Bronchial epithelial cell (primary cell): Measurements from ENCODE around the gene NNMT. TPM values are rescaled to one million over a fixed set of nuclear protein-coding genes. Genes with fewer than 3 reads are reported as not detected.

Experiments used
- DNase-seq: peaks from one replicate; pipeline ENCODE4 v3.0.0-alpha.2; 2010; ENCODE audit warnings: low read depth
- FAIRE-seq: peaks from 2 replicates; lab custom pipeline; 2011; peaks lifted over from hg19 to GRCh38; lab: Jason Lieb, UNC
- H3K27me3 ChIP-seq: 2 replicates; pipeline ENCODE4 v1.5.1; 2011; ENCODE audit warnings: low read length; ENCODE audit not compliant: control insufficient read depth, insufficient read depth
- H3K36me3 ChIP-seq: 2 replicates; pipeline ENCODE4 v1.5.1; 2011; ENCODE audit warnings: low read length; ENCODE audit not compliant: control insufficient read depth, insufficient read depth
- H3K4me3 ChIP-seq: 2 replicates; pipeline ENCODE4 v1.5.1; 2011; ENCODE audit warnings: mild to moderate bottlenecking, low read depth, low read length, control low read depth
- total RNA-seq: library from RNA; depleted of rRNA; stranded (reverse); fragments of >200 nt; gene quantifications from 2 replicates; pipeline ENCODE4 v1.2.1, GENCODE V29; 2014
- TF ChIP-seq, protein P1 (sequence below): IDR thresholded peaks from 2 replicates; pipeline ENCODE4 v1.5.1; 2011; ENCODE audit warnings: mild to moderate bottlenecking, moderate library complexity, low read length, control low read depth, inconsistent platforms; ENCODE audit not compliant: insufficient read depth, severe bottlenecking

Gene NNMT
- total RNA-seq, 1 donor from 2014 or later: 11.6 TPM

- peaks cover 1% of the 10 kb centered on the region for H3K36me3 ChIP-seq
- no peak overlapping the region for H3K4me3 ChIP-seq
- TF ChIP-seq, protein P1, sequence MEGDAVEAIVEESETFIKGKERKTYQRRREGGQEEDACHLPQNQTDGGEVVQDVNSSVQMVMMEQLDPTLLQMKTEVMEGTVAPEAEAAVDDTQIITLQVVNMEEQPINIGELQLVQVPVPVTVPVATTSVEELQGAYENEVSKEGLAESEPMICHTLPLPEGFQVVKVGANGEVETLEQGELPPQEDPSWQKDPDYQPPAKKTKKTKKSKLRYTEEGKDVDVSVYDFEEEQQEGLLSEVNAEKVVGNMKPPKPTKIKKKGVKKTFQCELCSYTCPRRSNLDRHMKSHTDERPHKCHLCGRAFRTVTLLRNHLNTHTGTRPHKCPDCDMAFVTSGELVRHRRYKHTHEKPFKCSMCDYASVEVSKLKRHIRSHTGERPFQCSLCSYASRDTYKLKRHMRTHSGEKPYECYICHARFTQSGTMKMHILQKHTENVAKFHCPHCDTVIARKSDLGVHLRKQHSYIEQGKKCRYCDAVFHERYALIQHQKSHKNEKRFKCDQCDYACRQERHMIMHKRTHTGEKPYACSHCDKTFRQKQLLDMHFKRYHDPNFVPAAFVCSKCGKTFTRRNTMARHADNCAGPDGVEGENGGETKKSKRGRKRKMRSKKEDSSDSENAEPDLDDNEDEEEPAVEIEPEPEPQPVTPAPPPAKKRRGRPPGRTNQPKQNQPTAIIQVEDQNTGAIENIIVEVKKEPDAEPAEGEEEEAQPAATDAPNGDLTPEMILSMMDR: no peak
- no peaks in the 10 kb centered on the region for H3K27me3 ChIP-seq
- no peak for FAIRE-seq
- DNase-seq: no peak
Measured at GRCh38 chr11:114251815-114252337, 44.3 kb upstream of the NNMT start.

DNA sequence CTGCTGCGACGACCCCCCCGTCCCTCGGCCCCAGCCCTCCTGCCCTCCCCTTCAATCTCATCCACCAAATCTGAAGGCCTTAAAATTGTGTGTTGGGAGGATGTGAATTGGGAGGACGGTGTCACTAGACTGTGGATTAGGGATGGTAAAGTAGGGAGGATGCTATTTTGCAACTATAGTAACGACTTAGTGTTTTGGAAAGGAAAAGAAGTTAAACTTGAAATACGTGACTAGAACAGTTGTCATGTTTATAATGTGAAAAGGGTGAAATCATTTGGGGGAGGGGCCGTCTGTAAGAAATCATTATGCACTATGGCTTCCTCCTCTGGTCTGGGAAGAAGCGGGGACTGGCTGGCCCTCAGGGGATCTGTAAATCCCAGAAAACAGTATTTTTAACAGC is 43.4 kb upstream of the NNMT start:
- DNase-seq: no peak
- no peak for FAIRE-seq
- Histone ChIP-seq H3K27me3 (no peaks in the 10 kb centered on the region), H3K36me3 (no peaks in the 10 kb centered on the region), H3K4me3 (no peak overlapping the region)
- TF ChIP-seq, protein P1: no peak

GRCh38 chr11:114253771-114254170 is 42.4 kb upstream of the NNMT start:
- FAIRE-seq: no peak
- Histone ChIP-seq H3K36me3 (no peaks in the 10 kb centered on the region), H3K27me3 (no peaks in the 10 kb centered on the region), H3K4me3 (no peak overlapping the region)
- TF ChIP-seq, protein P1: no peak
- no peak for DNase-seq

DNA sequence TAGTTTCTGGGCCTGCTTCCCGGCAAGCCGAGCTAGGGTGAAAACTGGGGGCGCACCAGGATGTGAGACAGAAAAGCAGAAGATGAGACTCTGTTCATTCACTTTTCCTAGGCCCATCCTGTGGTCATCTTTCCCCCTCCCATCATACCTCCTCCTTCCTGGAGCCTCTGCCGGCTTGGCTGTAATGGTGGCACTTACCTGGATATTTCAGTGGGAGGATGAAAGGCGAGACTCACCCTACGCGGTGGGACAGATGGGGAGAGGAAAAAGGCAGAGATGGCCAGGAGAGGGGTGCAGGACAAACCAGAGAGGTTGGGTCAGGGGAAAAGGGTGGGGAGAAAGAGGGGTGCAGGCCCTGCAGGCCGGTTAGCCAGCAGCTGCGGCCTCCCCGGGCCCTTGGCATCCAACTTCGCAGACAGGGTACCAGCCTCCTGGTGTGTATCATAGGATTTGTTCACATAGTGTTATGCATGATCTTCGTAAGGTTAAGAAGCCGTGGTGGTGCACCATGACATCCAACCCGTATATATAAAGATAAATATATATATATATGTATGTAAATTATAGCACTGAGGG is 41.5 kb upstream of the NNMT start:
- FAIRE-seq (no peak), DNase-seq (no peak)
- TF ChIP-seq, protein P1: no peak
- Histone ChIP-seq H3K4me3 (no peak overlapping the region), H3K36me3 (no peaks in the 10 kb centered on the region), H3K27me3 (no peaks in the 10 kb centered on the region)

DNA sequence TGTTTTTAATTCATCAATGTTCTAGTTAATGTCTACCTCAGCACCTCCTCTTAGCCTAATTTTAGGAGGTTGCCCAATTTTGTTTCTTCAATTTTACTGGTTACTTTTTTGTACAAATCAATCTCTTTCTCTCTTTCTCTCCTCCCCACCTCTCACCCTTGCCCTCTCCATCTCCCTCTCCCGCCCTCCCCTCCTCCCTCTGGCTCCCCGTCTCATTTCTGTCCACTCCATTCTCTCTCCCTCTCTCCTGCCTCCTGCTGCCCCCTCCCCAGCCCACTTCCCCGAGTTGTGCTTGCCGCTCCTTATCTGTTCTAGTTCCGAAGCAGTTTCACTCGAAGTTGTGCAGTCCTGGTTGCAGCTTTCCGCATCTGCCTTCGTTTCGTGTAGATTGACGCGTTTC is 40.9 kb upstream of the NNMT start:
- FAIRE-seq: no peak
- Histone ChIP-seq H3K36me3 (no peaks in the 10 kb centered on the region), H3K27me3 (no peaks in the 10 kb centered on the region), H3K4me3 (no peak overlapping the region)
- TF ChIP-seq, protein P1: no peak
- DNase-seq: no peak
